DOHH2 (cell line): ENCODE results near the gene MACROD1.

Experiments used
- H3F3A ChIP-seq: fragments of 200-600 bp; sonication (generic), shearing (Covaris generic); 2 replicates; pipeline ENCODE4 v1.6.0; 2016; ENCODE audit warnings: antibody characterized with exemption, mild to moderate bottlenecking; ENCODE audit not compliant: control insufficient read depth, insufficient read depth
- H3K27ac ChIP-seq: fragments of 200-600 bp; sonication (generic); 2 replicates; pipeline ENCODE4 v1.5.1; 2014; ENCODE audit warnings: low read depth, mild to moderate bottlenecking, low read length, moderate library complexity
- H3K27me3 ChIP-seq: fragments of 200-600 bp; sonication (generic); 2 replicates; pipeline ENCODE4 v1.6.1; 2014; ENCODE audit warnings: mild to moderate bottlenecking, low read length, mixed read lengths; ENCODE audit not compliant: control insufficient read depth
- H3K36me3 ChIP-seq: fragments of 200-600 bp; sonication (generic); 2 replicates; pipeline ENCODE4 v1.6.1; 2014; ENCODE audit warnings: mild to moderate bottlenecking, low read length, moderate library complexity, mixed read lengths; ENCODE audit not compliant: control insufficient read depth
- H3K4me1 ChIP-seq: fragments of 200-600 bp; sonication (generic); 2 replicates; pipeline ENCODE4 v1.6.1; 2014; ENCODE audit warnings: mild to moderate bottlenecking, low read length, mixed read lengths; ENCODE audit not compliant: control insufficient read depth
- H3K4me2 ChIP-seq: fragments of 200-600 bp; sonication (generic); 2 replicates; pipeline ENCODE4 v1.6.0; 2014; ENCODE audit warnings: mild to moderate bottlenecking, low read length, moderate library complexity
- H3K4me3 ChIP-seq: fragments of 200-600 bp; sonication (generic); 2 replicates; pipeline ENCODE4 v1.5.1; 2014; ENCODE audit warnings: mild to moderate bottlenecking, low read length, mixed read lengths
- H3K79me2 ChIP-seq: fragments of 200-600 bp; sonication (generic); 2 replicates; pipeline ENCODE4 v1.6.1; 2014; ENCODE audit warnings: mild to moderate bottlenecking, low read length, mixed read lengths; ENCODE audit not compliant: control insufficient read depth
- H3K9me2 ChIP-seq: fragments of 200-600 bp; sonication (generic); replicated peaks from 2 replicates; pipeline ENCODE4 v1.6.1; 2014; ENCODE audit warnings: mild to moderate bottlenecking, low read length, mixed read lengths; ENCODE audit not compliant: control insufficient read depth
- H3K9me3 ChIP-seq: fragments of 200-600 bp; sonication (generic); 2 replicates; pipeline ENCODE4 v1.6.1; 2014; ENCODE audit warnings: antibody characterized with exemption, low read length, mixed read lengths; ENCODE audit not compliant: control insufficient read depth, insufficient read depth
- H4K20me1 ChIP-seq: fragments of 200-600 bp; sonication (generic); 2 replicates; pipeline ENCODE4 v1.6.0; 2014; ENCODE audit warnings: low read depth, mild to moderate bottlenecking, antibody characterized with exemption, low read length, moderate library complexity; ENCODE audit not compliant: control insufficient read depth, insufficient read depth
- CTCF ChIP-seq: fragments of 200-600 bp; sonication (generic); IDR thresholded peaks from one replicate; pipeline ENCODE4 v1.5.1; 2014; ENCODE audit warnings: antibody characterized with exemption, mild to moderate bottlenecking, low read depth, low read length; ENCODE audit not compliant: poor library complexity, severe bottlenecking
- EZH2phosphoT487 ChIP-seq: fragments of 200-600 bp; sonication (generic); IDR thresholded peaks from 2 replicates; pipeline ENCODE4 v1.6.1; 2017; ENCODE audit warnings: borderline replicate concordance, mild to moderate bottlenecking, antibody characterized with exemption, low read length, moderate library complexity, mixed read lengths

MACROD1 gene

GRCh38 chr11:63998558-63999348 is 167.2 kb downstream of the MACROD1 start:
- Histone ChIP-seq H3K79me2 (no peaks in the 10 kb centered on the region), H3K27ac (no peak overlapping the region), H4K20me1 (0 out of 2 replicates have a peak, but pooled peaks cover 4% of the 10 kb centered on the region), H3K9me3 (no peaks in the 10 kb centered on the region), H3K4me2 (peak overlapping the region; percentile 57; the same call in 1 of the 2 replicates), H3K4me3 (no peak overlapping the region), H3F3A (no peaks in the 10 kb centered on the region), H3K36me3 (peaks cover 18% of the 10 kb centered on the region), H3K27me3 (no peaks in the 10 kb centered on the region), H3K9me2 (no peaks in the 10 kb centered on the region), H3K4me1 (peaks cover 27% of the 10 kb centered on the region)
- no peak for TF ChIP-seq CTCF

GRCh38 chr11:63997801-63998337 is 168.0 kb downstream of the MACROD1 start:
- Histone ChIP-seq H3K4me2 (no peak overlapping the region), H3K9me2 (no peaks in the 10 kb centered on the region), H3K4me1 (peaks cover 27% of the 10 kb centered on the region), H4K20me1 (0 out of 2 replicates have a peak, but pooled peaks cover 3% of the 10 kb centered on the region), H3F3A (no peaks in the 10 kb centered on the region), H3K27me3 (no peaks in the 10 kb centered on the region), H3K27ac (no peak overlapping the region), H3K4me3 (no peak overlapping the region), H3K79me2 (no peaks in the 10 kb centered on the region), H3K9me3 (no peaks in the 10 kb centered on the region), H3K36me3 (peaks cover 18% of the 10 kb centered on the region)
- TF ChIP-seq CTCF (no peak), EZH2phosphoT487 (no peak)

- H3K27me3 ChIP-seq: no peaks in the 10 kb centered on the region
- H3K9me3 ChIP-seq: no peaks in the 10 kb centered on the region
- H3K27ac ChIP-seq: no peak overlapping the region
- no peaks in the 10 kb centered on the region for H3K79me2 ChIP-seq
- H4K20me1 ChIP-seq: no peaks in the 10 kb centered on the region
- peaks cover 18% of the 10 kb centered on the region for H3K36me3 ChIP-seq
- no peaks in the 10 kb centered on the region for H3F3A ChIP-seq
- H3K4me2 ChIP-seq: no peak overlapping the region
- TF ChIP-seq CTCF: no peak
- TF ChIP-seq EZH2phosphoT487: no peak
- no peak overlapping the region for H3K4me3 ChIP-seq
- peaks cover 26% of the 10 kb centered on the region for H3K4me1 ChIP-seq
- no peaks in the 10 kb centered on the region for H3K9me2 ChIP-seq
Observed at GRCh38 chr11:63997104-63997700, 168.7 kb downstream of the MACROD1 start.
